Measurements from ENCODE around the gene HOXA10.

Gene HOXA10

DNA sequence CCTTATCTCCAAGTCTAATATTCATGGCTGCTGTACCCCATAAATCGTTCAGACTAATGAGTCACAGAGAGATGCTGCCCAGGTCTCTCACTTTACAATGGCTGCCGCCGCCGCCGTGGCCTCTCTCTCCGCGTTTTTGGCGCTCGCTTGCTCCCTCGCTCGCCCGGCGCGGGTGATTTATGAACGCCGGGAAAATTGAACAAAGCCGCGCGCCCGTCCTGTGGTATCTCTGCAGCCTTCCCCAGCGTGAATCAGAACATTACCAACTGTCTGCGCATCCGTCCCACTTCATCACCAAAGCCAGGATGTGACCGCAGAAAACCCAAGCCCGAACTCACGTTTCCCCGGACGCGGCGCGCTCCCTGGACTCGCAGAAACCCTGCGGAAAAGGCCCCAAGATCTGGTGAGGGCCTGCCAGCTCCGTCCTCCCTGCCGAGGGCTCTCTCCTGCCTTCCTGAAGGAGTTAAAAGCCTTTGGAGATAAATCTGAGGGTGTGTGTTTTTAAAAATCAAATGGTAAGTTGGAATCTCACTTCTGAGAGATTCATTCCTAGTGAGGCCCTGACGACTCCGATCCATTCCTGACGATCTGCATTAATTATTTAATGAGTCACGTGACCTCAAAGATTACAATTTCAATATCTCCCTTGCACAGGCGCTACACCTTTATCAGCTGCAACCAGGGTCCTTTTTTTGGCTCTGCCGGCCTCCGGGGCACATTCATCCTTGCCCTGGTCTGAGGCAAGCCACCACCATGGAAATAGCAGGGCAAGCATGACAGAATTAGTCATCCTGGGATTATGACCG, 49.8 kb downstream of the HOXA10 start:
- TF ChIP-seq, protein P1, sequence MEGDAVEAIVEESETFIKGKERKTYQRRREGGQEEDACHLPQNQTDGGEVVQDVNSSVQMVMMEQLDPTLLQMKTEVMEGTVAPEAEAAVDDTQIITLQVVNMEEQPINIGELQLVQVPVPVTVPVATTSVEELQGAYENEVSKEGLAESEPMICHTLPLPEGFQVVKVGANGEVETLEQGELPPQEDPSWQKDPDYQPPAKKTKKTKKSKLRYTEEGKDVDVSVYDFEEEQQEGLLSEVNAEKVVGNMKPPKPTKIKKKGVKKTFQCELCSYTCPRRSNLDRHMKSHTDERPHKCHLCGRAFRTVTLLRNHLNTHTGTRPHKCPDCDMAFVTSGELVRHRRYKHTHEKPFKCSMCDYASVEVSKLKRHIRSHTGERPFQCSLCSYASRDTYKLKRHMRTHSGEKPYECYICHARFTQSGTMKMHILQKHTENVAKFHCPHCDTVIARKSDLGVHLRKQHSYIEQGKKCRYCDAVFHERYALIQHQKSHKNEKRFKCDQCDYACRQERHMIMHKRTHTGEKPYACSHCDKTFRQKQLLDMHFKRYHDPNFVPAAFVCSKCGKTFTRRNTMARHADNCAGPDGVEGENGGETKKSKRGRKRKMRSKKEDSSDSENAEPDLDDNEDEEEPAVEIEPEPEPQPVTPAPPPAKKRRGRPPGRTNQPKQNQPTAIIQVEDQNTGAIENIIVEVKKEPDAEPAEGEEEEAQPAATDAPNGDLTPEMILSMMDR (IDR thresholded peaks at IDR 0.05; ENCODE audit: insufficient read depth, low read depth, low read length, missing control alignments): no peak
- DNase-seq (ENCODE audit: low read depth): no peak
- no peak overlapping the region for H3K4me3 ChIP-seq (ENCODE audit: low read depth, low read length)

DNA sequence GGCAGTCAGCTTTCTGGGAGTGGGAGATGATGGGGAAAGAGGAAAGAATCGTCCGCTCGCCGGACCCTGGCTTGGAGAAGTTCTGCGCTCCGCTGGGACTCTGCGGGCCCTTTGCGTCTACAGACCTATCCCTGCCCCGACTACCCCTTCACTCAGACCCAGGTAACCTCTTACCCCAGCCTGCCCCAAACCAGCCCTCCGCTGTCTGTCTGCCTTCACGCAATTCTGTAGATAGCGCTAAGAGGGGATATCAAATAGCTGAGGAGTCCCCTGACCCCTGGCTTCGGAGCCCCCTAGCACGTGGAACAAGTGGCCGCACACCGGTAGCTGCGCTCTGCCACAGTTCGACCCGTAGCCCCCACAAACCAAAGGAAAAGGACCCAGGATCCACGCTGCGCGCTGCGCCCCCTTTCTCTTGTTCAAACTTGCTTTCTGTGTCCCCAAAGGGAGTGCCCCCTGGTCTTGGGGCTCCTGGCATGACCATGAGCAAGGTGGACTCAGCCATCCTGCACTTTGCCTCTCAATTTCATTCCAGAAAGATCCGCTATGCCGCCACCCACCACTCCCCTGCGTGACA, 50.6 kb downstream of the HOXA10 start:
- H3K4me3 ChIP-seq (ENCODE audit: low read depth, low read length): no peak overlapping the region
- DNase-seq (ENCODE audit: low read depth): no peak
- TF ChIP-seq, protein P1 (IDR thresholded peaks at IDR 0.05; ENCODE audit: insufficient read depth, low read depth, low read length, missing control alignments): no peak

DNA sequence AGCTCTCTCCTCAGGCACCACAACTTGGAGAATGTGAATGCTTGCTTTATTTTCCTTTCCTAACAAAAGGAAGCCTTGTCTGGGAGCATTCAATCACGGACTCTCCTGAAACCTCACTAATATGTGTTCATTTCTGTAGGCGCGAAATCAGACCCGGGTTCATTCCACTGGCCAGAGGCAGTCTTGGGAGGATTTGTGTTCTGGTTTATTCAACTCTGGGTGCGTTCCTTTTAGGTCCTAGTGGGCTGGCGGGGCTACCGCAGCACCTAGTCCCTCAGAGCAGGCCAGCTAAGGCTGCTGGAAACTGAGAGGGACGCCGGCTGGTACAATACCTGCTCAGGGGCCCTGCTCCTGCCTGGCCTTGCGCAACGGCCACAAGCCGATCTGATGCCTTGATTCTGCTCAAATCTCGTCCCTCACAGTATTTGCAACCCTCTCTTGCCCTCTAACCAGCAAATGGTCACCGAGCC, 51.1 kb downstream of the HOXA10 start:
- TF ChIP-seq, protein P1 (IDR thresholded peaks at IDR 0.05; ENCODE audit: insufficient read depth, low read depth, low read length, missing control alignments): no peak
- DNase-seq (ENCODE audit: low read depth): no peak
- H3K4me3 ChIP-seq (ENCODE audit: low read depth, low read length): no peak overlapping the region

DNA sequence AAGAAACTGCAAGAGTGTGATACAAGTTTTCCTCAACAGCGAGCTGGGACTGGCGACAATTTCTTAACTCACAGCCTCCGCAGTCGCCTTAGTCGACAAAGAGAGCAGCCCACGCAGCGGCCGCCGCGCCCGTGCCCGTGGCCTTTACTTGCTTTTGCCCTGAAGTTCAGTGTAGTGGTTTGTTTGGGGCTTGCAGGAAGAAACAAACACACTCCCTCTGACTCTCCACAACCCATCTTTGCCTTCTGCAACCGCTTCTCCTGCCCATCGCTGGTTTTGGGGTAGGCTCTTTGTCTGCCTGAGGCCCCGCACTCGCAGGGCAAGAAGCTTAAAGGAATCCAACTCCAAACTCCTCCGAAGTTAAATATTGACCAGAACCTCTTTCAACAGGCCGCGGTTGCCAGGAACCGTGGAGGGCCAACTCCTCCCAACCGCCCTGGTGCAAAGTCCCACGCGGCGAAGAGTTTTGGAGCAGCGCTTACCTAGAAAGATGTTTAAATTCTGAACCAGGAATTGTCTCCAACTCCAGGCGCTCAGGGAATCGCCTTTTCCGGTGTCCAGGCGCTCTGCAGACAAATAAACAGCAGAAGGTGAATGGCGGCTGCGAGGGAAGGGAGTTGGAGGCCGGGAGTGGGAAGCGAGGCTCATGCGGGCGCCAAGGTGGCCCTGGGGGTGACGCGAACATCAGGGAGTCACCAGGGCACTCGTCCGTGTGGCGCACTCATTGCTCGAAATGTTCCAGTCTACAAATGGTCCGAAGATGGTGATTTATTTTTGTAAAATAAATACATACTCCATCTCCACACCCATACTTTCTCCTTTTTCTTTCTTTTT, 51.8 kb downstream of the HOXA10 start:
- H3K4me3 ChIP-seq (ENCODE audit: low read depth, low read length): no peak overlapping the region
- TF ChIP-seq, protein P1 (IDR thresholded peaks at IDR 0.05; ENCODE audit: insufficient read depth, low read depth, low read length, missing control alignments): no peak
- DNase-seq (ENCODE audit: low read depth): no peak

DNA sequence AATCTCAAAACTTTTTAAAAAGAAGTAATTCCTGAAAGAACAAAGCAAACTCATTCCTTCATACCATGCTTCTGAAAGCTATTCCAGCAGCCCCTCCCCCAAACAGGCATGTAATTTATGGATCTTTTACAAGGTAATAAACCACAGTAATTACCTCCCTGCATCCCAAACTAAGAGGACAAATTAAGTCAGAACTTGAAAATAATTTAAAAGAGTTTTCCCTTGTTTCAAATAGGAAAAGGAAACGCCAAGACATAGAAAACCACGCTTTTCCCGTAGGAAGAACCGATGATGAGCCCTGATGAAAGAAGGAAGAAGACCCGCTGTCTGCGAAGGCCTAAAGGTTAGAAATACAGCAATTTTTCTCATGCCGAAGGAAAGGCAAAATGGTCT, 52.4 kb downstream of the HOXA10 start:
- DNase-seq (ENCODE audit: low read depth): no peak
- H3K4me3 ChIP-seq (ENCODE audit: low read depth, low read length): no peak overlapping the region
- TF ChIP-seq, protein P1 (IDR thresholded peaks at IDR 0.05; ENCODE audit: insufficient read depth, low read depth, low read length, missing control alignments): no peak

All from GM12865 (cell line).